Sigmoid colon (tissue), 7 donors: ENCODE measurements around the gene CMTM7. TPM values are rescaled to one million over a fixed set of nuclear protein-coding genes. Genes with fewer than 3 reads are reported as not detected.

Source experiments
- DNase-seq: peaks from one replicate; pipeline ENCODE4 v3.0.0-alpha.2; 2019
- H3K27ac ChIP-seq, 4 donors: fragments of 200-600 bp; sonication (generic); one replicate each; pipeline ENCODE4 v1.5.1; 2016 to 2019; ENCODE audit warnings: mild to moderate bottlenecking in 1 of 4
- H3K27me3 ChIP-seq, 3 donors: fragments of 200-600 bp; sonication (generic); one replicate each; pipeline ENCODE4 v1.5.1; 2019; ENCODE audit warnings: mild to moderate bottlenecking in 1 of 3
- H3K36me3 ChIP-seq, 4 donors: fragments of 200-600 bp; sonication (generic); one replicate each; pipeline ENCODE4 v1.5.1; 2016 to 2019
- H3K4me1 ChIP-seq, 4 donors: fragments of 200-600 bp; sonication (generic); one replicate each; pipeline ENCODE4 v1.5.1; 2017 to 2019
- H3K4me3 ChIP-seq, 4 donors: fragments of 200-600 bp; sonication (generic); one replicate each; pipeline ENCODE4 v1.5.1; 2017 to 2019; ENCODE audit warnings: mild to moderate bottlenecking in 2 of 4, moderate library complexity in 1 of 4
- H3K9me3 ChIP-seq, 4 donors: fragments of 200-600 bp in 3 of 4; sonication (generic) in 3 of 4; one replicate each; pipeline versions ENCODE4 v1.5.1 to v1.6.1; 2013 to 2019
- EP300 ChIP-seq, 4 donors: sonication (generic); formaldehyde crosslinking; IDR thresholded peaks; one replicate each; pipeline ENCODE4 v1.6.1; 2017; ENCODE audit warnings: antibody characterized with exemption in 4 of 4
- POLR2A ChIP-seq, 2 donors: fragments of 450-650 bp; IDR thresholded peaks; one replicate each; pipeline ENCODE4 v1.6.1; 2016; ENCODE audit warnings: antibody characterized with exemption in 2 of 2, mild to moderate bottlenecking in 2 of 2, moderate library complexity in 2 of 2
- POLR2AphosphoS5 ChIP-seq, 4 donors: sonication (generic); formaldehyde crosslinking; IDR thresholded peaks; one replicate each; pipeline ENCODE4 v1.6.1; 2017; ENCODE audit warnings: antibody characterized with exemption in 4 of 4
- WGBS, 2 donors: extraction: QIAGEN DNeasy Blood & Tissue Kit; methylation state at CpG; one replicate each; pipeline ENCODE4 v1.1.7; 2013; 5-methylcytosine and 5-hydroxymethylcytosine counted together
- intact Hi-C: fragments of 100-400 bp; cut with DNase I; formaldehyde crosslinking; loops from one replicate; pipeline ENCODE4 v1.15.1; 2023
- polyA plus RNA-seq, 3 donors: library from polyadenylated mRNA; stranded (reverse); fragments of 200-250 nt; gene quantifications; one replicate each; pipeline ENCODE4 v1.2.3, GENCODE V29; 2013
- total RNA-seq, 4 donors: library from RNA; depleted of rRNA; stranded (reverse); fragments of >200 nt; gene quantifications; one replicate each; pipeline ENCODE4 v1.1.0, GENCODE V29; 2016
- TF ChIP-seq, protein P1 (sequence below), 4 experiments: fragments of 450-650 bp in 3 of 4; fragments of 200-600 bp in 1 of 4; IDR thresholded peaks; one replicate each; pipeline ENCODE4 v1.5.1; 2016 to 2019; ENCODE audit warnings: antibody characterized with exemption in 4 of 4, mild to moderate bottlenecking in 3 of 4, moderate library complexity in 2 of 4
- donor health status: healthy with polysubstance abuse.
- donor health status: Bipolar disorder and iron deficiency.
- donor health status: healthy.

CMTM7 gene
- total and polyA plus RNA-seq, 7 donors = 3.6 to 13.3 (median 7.2) TPM

- TF ChIP-seq, protein P1, sequence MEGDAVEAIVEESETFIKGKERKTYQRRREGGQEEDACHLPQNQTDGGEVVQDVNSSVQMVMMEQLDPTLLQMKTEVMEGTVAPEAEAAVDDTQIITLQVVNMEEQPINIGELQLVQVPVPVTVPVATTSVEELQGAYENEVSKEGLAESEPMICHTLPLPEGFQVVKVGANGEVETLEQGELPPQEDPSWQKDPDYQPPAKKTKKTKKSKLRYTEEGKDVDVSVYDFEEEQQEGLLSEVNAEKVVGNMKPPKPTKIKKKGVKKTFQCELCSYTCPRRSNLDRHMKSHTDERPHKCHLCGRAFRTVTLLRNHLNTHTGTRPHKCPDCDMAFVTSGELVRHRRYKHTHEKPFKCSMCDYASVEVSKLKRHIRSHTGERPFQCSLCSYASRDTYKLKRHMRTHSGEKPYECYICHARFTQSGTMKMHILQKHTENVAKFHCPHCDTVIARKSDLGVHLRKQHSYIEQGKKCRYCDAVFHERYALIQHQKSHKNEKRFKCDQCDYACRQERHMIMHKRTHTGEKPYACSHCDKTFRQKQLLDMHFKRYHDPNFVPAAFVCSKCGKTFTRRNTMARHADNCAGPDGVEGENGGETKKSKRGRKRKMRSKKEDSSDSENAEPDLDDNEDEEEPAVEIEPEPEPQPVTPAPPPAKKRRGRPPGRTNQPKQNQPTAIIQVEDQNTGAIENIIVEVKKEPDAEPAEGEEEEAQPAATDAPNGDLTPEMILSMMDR (IDR thresholded peaks at IDR 0.05) = no peak
- TF ChIP-seq POLR2AphosphoS5 (IDR thresholded peaks at IDR 0.05) = peak in 1 of 4 donors; percentile 30
- Histone ChIP-seq H3K36me3 (no peaks in the 10 kb centered on the region), H3K27ac (no peak overlapping the region), H3K27me3 (no peaks in the 10 kb centered on the region), H3K9me3 (no peaks in the 10 kb centered on the region), H3K4me3 (no peak overlapping the region), H3K4me1 (peaks cover 0 to 16% (median 9%) of the 10 kb centered on the region in 4 donors)
- intact Hi-C loops = loop anchor here (10.0 kb wide), 1 partner anchor 266 kb away; no protein-coding TSS in a partner anchor
- WGBS, 2 donors = 75 to 79% methylated on average over 10 of the region's 10 CpGs
- DNase-seq = peak; percentile 73
These were observed 6.9 kb downstream of the CMTM7 start for GRCh38 chr3:32398531-32398930.

DNA sequence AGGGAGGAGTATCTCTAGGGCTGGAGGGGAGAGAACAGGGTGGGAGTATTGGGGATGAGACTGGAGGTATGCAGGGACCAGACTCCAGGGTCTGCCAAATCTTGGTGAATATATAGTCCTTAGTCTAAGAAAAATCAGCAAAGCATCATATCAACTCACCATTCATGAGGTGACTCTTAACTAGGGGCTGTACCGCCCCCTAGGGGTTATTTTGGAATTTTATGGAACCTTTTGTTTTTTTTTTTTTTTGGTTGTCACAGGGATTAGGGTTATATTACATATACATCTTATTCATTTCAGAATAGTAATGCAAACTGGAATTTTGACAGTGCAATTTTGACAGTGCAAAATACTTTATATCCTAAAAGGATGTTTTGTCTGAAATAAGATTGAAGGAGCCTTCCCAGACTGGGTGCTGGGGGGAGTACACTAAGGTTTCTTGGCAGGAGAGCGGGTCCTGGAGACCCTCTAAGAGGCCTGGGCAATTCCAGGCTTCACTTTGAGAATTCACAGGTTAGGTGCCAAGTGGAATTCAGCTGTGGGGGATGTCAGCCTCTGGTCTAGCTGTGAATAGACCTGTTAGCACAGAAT is 7.5 kb downstream of the CMTM7 start:
- H3K9me3 ChIP-seq = no peaks in the 10 kb centered on the region

GRCh38 chr3:32401126-32401525 is 9.5 kb downstream of the CMTM7 start:
- Histone ChIP-seq H3K4me3 (peak overlapping the region; percentile 23 to 51 (median 46)), H3K36me3 (no peaks in the 10 kb centered on the region), H3K4me1 (peaks cover 0 to 16% (median 9%) of the 10 kb centered on the region in 4 donors), H3K27ac (peak overlapping the region; percentile 67 to 78 (median 72)), H3K27me3 (no peaks in the 10 kb centered on the region), H3K9me3 (no peaks in the 10 kb centered on the region)
- WGBS, 2 donors = 18 to 19% methylated on average over 11 of the region's 11 CpGs
- intact Hi-C loops = no loop called here
- TF ChIP-seq EP300 (IDR thresholded peaks at IDR 0.05) (no peak), POLR2A (IDR thresholded peaks at IDR 0.05) (no peak), POLR2AphosphoS5 (IDR thresholded peaks at IDR 0.05) (no peak)
- TF ChIP-seq, protein P1 (IDR thresholded peaks at IDR 0.05) = no peak
- DNase-seq = no peak

More for the DNA sequence above, 7.5 kb downstream of the CMTM7 start:
- H3K4me1 ChIP-seq = peaks cover 0 to 16% (median 9%) of the 10 kb centered on the region in 4 donors
- 52 to 55% methylated on average over 2 of the region's 2 CpGs for WGBS, 2 donors
- no peak overlapping the region for H3K27ac ChIP-seq
- no peaks in the 10 kb centered on the region for H3K27me3 ChIP-seq
- TF ChIP-seq, protein P1 (IDR thresholded peaks at IDR 0.05) = peak in 2 of 4 experiments; percentile 6 to 33
- TF ChIP-seq POLR2A (IDR thresholded peaks at IDR 0.05) = no peak
- no peak for TF ChIP-seq EP300 (IDR thresholded peaks at IDR 0.05)
- no peak for TF ChIP-seq POLR2AphosphoS5 (IDR thresholded peaks at IDR 0.05)
- H3K36me3 ChIP-seq = no peaks in the 10 kb centered on the region
- intact Hi-C loops = loop anchor here (10.0 kb wide), 1 partner anchor 266 kb away; no protein-coding TSS in a partner anchor
- no peak overlapping the region for H3K4me3 ChIP-seq
- DNase-seq = no peak

DNA sequence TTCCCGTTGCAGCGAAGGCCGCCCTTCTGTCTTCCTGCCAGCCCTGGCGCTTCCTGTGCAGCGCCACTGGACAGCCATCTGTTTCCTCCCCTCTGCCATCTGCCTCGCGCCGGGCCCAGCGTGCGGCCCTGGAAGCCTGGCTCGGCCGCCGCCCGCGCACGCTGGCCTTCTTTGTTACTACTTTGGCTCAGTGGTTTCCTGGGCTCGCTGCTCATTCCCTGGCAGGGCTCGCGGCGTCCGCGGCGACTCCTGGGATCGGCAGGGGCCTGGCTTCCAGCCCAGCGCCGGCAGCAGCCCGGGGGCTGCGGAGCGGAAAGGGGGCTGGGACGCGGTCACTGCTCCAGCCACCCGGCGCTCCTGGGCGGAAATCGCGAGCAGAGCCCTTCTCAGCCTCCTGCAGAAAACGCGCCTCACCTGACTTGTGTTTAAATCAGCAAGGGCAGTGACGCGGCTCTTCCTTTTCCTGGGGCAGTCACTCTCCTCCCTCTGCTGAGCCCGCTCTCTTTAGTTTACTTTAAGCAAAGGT is 10.0 kb downstream of the CMTM7 start:
- Histone ChIP-seq H3K36me3 (no peaks in the 10 kb centered on the region), H3K4me3 (peak overlapping the region; percentile 23 to 51 (median 46)), H3K9me3 (no peaks in the 10 kb centered on the region), H3K4me1 (peaks cover 0 to 16% (median 9%) of the 10 kb centered on the region in 4 donors), H3K27me3 (no peaks in the 10 kb centered on the region), H3K27ac (peak overlapping the region; percentile 67 to 78 (median 72))
- WGBS, 2 donors = 1% methylated on average over 41 of the region's 41 CpGs
- intact Hi-C loops = no loop called here
- TF ChIP-seq POLR2A (IDR thresholded peaks at IDR 0.05) = no peak
- TF ChIP-seq, protein P1 (IDR thresholded peaks at IDR 0.05) = no peak
- peak in 3 of 4 donors; percentile 58 to 77 (median 63) for TF ChIP-seq POLR2AphosphoS5 (IDR thresholded peaks at IDR 0.05)
- TF ChIP-seq EP300 (IDR thresholded peaks at IDR 0.05) = no peak
- peak; percentile 87 for DNase-seq
